HepG2 (cell line): ENCODE data around the gene OR2F1. TPM values are rescaled to one million over a fixed set of nuclear protein-coding genes. Genes with fewer than 3 reads are reported as not detected.
A peak's percentile ranks its signal among the peaks of the same experiment; 100 is the strongest.

Experiments
- AGO2 ChIP-seq: fragments of 200-400 bp; formaldehyde crosslinking; optimal IDR thresholded peaks from 2 replicates; pipeline ENCODE3; 2017; ENCODE audit warnings: mild to moderate bottlenecking, low read depth, low read length, moderate library complexity
- CBX2 ChIP-seq, 2 experiments: fragments of 200-600 bp in 1 of 2; sonication (generic); formaldehyde crosslinking in 1 of 2; IDR thresholded peaks; 2 replicates each; pipeline versions ENCODE4 v1.7.0 to v1.8.1; 2018 to 2022; ENCODE audit warnings: low read depth in 2 of 2, low read length in 1 of 2, mild to moderate bottlenecking in 1 of 2, missing genetic modification reagents in 1 of 2
- CC2D1A ChIP-seq: sonication (generic); formaldehyde crosslinking; IDR thresholded peaks from 2 replicates; pipeline ENCODE4 v1.8.1; 2023; ENCODE audit warnings: mild to moderate bottlenecking, missing genetic modification reagents
- FIP1L1 ChIP-seq: fragments of 200-400 bp; formaldehyde crosslinking; IDR thresholded peaks from 2 replicates; pipeline ENCODE4 v1.6.1; 2018; ENCODE audit warnings: low read depth, mild to moderate bottlenecking, low read length, moderate library complexity, borderline replicate concordance; ENCODE audit not compliant: insufficient read depth
- HMGXB4 ChIP-seq, 2 experiments: sonication (generic) in 1 of 2; formaldehyde crosslinking in 1 of 2; IDR thresholded peaks; 2 replicates each; pipeline versions ENCODE4 v1.4.0 to v1.6.1; 2018 to 2020; ENCODE audit warnings: missing genetic modification reagents in 2 of 2, borderline replicate concordance in 1 of 2, low read depth in 1 of 2, mild to moderate bottlenecking in 1 of 2, missing biosample characterization in 1 of 2
- HNRNPLL ChIP-seq: fragments of 200-400 bp; formaldehyde crosslinking; IDR thresholded peaks from 2 replicates; pipeline ENCODE4 v1.6.1; 2017; ENCODE audit warnings: mild to moderate bottlenecking, low read depth, low read length; ENCODE audit not compliant: poor library complexity, severe bottlenecking
- PAF1 ChIP-seq: IDR thresholded peaks from 2 replicates; pipeline ENCODE4 v1.6.1; 2016; ENCODE audit warnings: missing genetic modification reagents, missing compliant biosample characterization
- PHF20 ChIP-seq: sonication (generic); formaldehyde crosslinking; IDR thresholded peaks from 2 replicates; pipeline ENCODE4 v1.5.0; 2020; ENCODE audit warnings: mild to moderate bottlenecking, missing genetic modification reagents
- RFXAP ChIP-seq: sonication (generic); formaldehyde crosslinking; IDR thresholded peaks from 2 replicates; pipeline ENCODE4 v1.4.0; 2020; ENCODE audit warnings: missing genetic modification reagents, borderline replicate concordance
- SMARCE1 ChIP-seq: fragments of 450-650 bp; IDR thresholded peaks from 2 replicates; pipeline ENCODE4 v1.6.1; 2017; ENCODE audit warnings: borderline replicate concordance
- SP1 ChIP-seq, 2 experiments: fragments of 450-650 bp in 1 of 2; sonication (generic) in 1 of 2; formaldehyde crosslinking in 1 of 2; IDR thresholded peaks; 2 replicates each; pipeline versions ENCODE4 v1.4.0 to v1.6.1; 2016 to 2020; ENCODE audit warnings: missing genetic modification reagents in 1 of 2
- STAG1 ChIP-seq: sonication (generic); formaldehyde crosslinking; IDR thresholded peaks from 2 replicates; pipeline ENCODE4 v1.4.0; 2020; ENCODE audit warnings: missing genetic modification reagents
- TRIM24 ChIP-seq: sonication (generic); formaldehyde crosslinking; IDR thresholded peaks from 2 replicates; pipeline ENCODE4 v1.8.0; 2022; ENCODE audit warnings: mild to moderate bottlenecking, missing genetic modification reagents
- ZBTB42 ChIP-seq: sonication (generic); formaldehyde crosslinking; IDR thresholded peaks from 2 replicates; pipeline ENCODE4 v1.5.0; 2020; ENCODE audit warnings: mild to moderate bottlenecking, missing genetic modification reagents
- ZFP1 ChIP-seq: IDR thresholded peaks from 2 replicates; pipeline ENCODE4 v1.6.1; 2016
- ZFP41 ChIP-seq: sonication (generic); formaldehyde crosslinking; IDR thresholded peaks from 2 replicates; pipeline ENCODE4 v1.4.0; 2020; ENCODE audit warnings: mild to moderate bottlenecking, missing genetic modification reagents, borderline replicate concordance
- ZFYVE20 ChIP-seq: sonication (generic); formaldehyde crosslinking; IDR thresholded peaks from 2 replicates; pipeline ENCODE4 v1.8.0; 2023; ENCODE audit warnings: low read depth, mild to moderate bottlenecking, moderate library complexity, missing genetic modification reagents, borderline replicate concordance
- ZNF260 ChIP-seq: sonication (generic); formaldehyde crosslinking; IDR thresholded peaks from 2 replicates; pipeline ENCODE4 v1.4.0; 2020; ENCODE audit warnings: missing genetic modification reagents, low read depth, mild to moderate bottlenecking, borderline replicate concordance
- ZNF280B ChIP-seq: sonication (generic); formaldehyde crosslinking; IDR thresholded peaks from 2 replicates; pipeline ENCODE4 v1.5.0; 2020; ENCODE audit warnings: missing genetic modification reagents, mild to moderate bottlenecking, borderline replicate concordance
- ZNF33B ChIP-seq: sonication (generic); formaldehyde crosslinking; IDR thresholded peaks from 2 replicates; pipeline ENCODE4 v1.5.1; 2020; ENCODE audit warnings: mild to moderate bottlenecking, missing genetic modification reagents
- ZNF367 ChIP-seq: sonication (generic); formaldehyde crosslinking; IDR thresholded peaks from 2 replicates; pipeline ENCODE4 v1.4.0; 2020; ENCODE audit warnings: missing genetic modification reagents, borderline replicate concordance
- ZNF550 ChIP-seq: sonication (generic); formaldehyde crosslinking; IDR thresholded peaks from 2 replicates; pipeline ENCODE4 v1.4.0; 2020; ENCODE audit warnings: mild to moderate bottlenecking, missing genetic modification reagents, borderline replicate concordance
- ZNF558 ChIP-seq: sonication (generic); formaldehyde crosslinking; IDR thresholded peaks from 2 replicates; pipeline ENCODE4 v1.9.0; 2022; ENCODE audit warnings: mild to moderate bottlenecking, missing genetic modification reagents, borderline replicate concordance
- ZNF720 ChIP-seq: sonication (generic); formaldehyde crosslinking; IDR thresholded peaks from 2 replicates; pipeline ENCODE4 v1.4.0; 2020; ENCODE audit warnings: missing genetic modification reagents
- ZNF737 ChIP-seq: sonication (generic); formaldehyde crosslinking; IDR thresholded peaks from 2 replicates; pipeline ENCODE4 v1.5.0; 2020; ENCODE audit warnings: missing genetic modification reagents, mild to moderate bottlenecking, borderline replicate concordance
- ZNF746 ChIP-seq: sonication (generic); formaldehyde crosslinking; IDR thresholded peaks from 2 replicates; pipeline ENCODE4 v1.8.0; 2022; ENCODE audit warnings: mild to moderate bottlenecking, missing genetic modification reagents
- ZNF761 ChIP-seq: sonication (generic); formaldehyde crosslinking; conservative IDR thresholded peaks from 2 replicates; pipeline ENCODE4 v1.4.0; 2020; ENCODE audit warnings: mild to moderate bottlenecking, missing genetic modification reagents
- ZNF782 ChIP-seq: sonication (generic); formaldehyde crosslinking; IDR thresholded peaks from 2 replicates; pipeline ENCODE4 v1.4.0; 2020; ENCODE audit warnings: missing genetic modification reagents, mild to moderate bottlenecking, borderline replicate concordance
- ZSCAN9 ChIP-seq: IDR thresholded peaks from 2 replicates; pipeline ENCODE4 v1.6.1; 2016; ENCODE audit warnings: borderline replicate concordance
- polyA plus RNA-seq, 8 experiments: library from polyadenylated mRNA; depleted of rRNA in 3 of 8; stranded (reverse) in 7 of 8; unstranded in 1 of 8; fragments of >200 nt; fragmentation: Illumina TruSeq in 4 of 8; extraction: Trizol in 4 of 8; gene quantifications; 2 replicates each; pipeline versions ENCODE4 v1.2.1 to v1.2.3, GENCODE V29; 2011 to 2016; ENCODE audit warnings: low read depth in 4 of 8, missing spikeins in 1 of 8, mixed read lengths in 1 of 8; ENCODE audit not compliant: insufficient read depth in 1 of 8
- total RNA-seq, 5 experiments: library from RNA; depleted of rRNA; stranded (reverse); fragments of >200 nt; fragmentation: Illumina TruSeq; extraction: Trizol; gene quantifications; 2 replicates each; pipeline ENCODE4 v1.2.3, GENCODE V29; 2016; ENCODE audit warnings: low read depth in 1 of 5

The OR2F1 gene
- total and polyA plus RNA-seq, 2 of the 13 experiments (the other 11 are each of a cell fraction or from before 2014, with no cell fraction given) = 0.36 to 1.5 TPM

GRCh38 chr7:143906895-143907294 lies 47.7 kb upstream of the OR2F1 start (continued):
- peak; percentile 99 for TF ChIP-seq ZNF260 (CRISPR knock-in tag)
- TF ChIP-seq FIP1L1 = no peak
- TF ChIP-seq ZNF737 (CRISPR knock-in tag) = no peak
- TF ChIP-seq ZBTB42 (CRISPR knock-in tag) = no peak
- TF ChIP-seq TRIM24 (CRISPR knock-in tag) = peak; percentile 96
- peak; percentile 75; the same call in 1 of the 2 replicates for TF ChIP-seq ZNF761 (CRISPR knock-in tag)
- TF ChIP-seq ZNF558 (CRISPR knock-in tag) = no peak
- TF ChIP-seq ZFP41 (CRISPR knock-in tag) = no peak
- TF ChIP-seq PAF1 (CRISPR knock-in tag) = no peak
- no peak for TF ChIP-seq HNRNPLL
- TF ChIP-seq ZNF782 (CRISPR knock-in tag) = no peak
- no peak for TF ChIP-seq SP1 (IDR thresholded peaks at IDR 0.05)
- 0 out of 2 replicates have a peak, but pooled peaks have one; percentile 33 for TF ChIP-seq SP1 (CRISPR knock-in tag; IDR thresholded peaks at IDR 0.05)
- no peak for TF ChIP-seq SMARCE1
- TF ChIP-seq ZNF367 = no peak
- TF ChIP-seq ZNF33B = no peak
- TF ChIP-seq AGO2 = no peak
- no peak for TF ChIP-seq ZNF720 (CRISPR knock-in tag)
- TF ChIP-seq CC2D1A (CRISPR knock-in tag) = no peak
- no peak for TF ChIP-seq ZFYVE20 (CRISPR knock-in tag)
- peak; percentile 83; the same call in 1 of the 2 replicates for TF ChIP-seq ZFP1
- peak; percentile 40; the same call in 1 of the 2 replicates for TF ChIP-seq RFXAP
- TF ChIP-seq ZNF550 = no peak
- no peak for TF ChIP-seq ZNF746 (CRISPR knock-in tag)
- TF ChIP-seq STAG1 = peak; percentile 27
- no peak for TF ChIP-seq ZNF280B
- no peak for TF ChIP-seq CBX2 (IDR thresholded peaks at IDR 0.05; ENCODE audit: low read depth, low read length)
- no peak for TF ChIP-seq CBX2 (CRISPR knock-in tag; IDR thresholded peaks at IDR 0.05; ENCODE audit: low read depth)
- TF ChIP-seq ZSCAN9 (CRISPR knock-in tag) = peak; percentile 70
- TF ChIP-seq HMGXB4 (CRISPR knock-in tag; IDR thresholded peaks at IDR 0.05; ENCODE audit: borderline replicate concordance in 1 of 2, low read depth in 1 of 2) = peak; percentile 47 to 59; a peak in 2 of 4 replicates
- no peak for TF ChIP-seq PHF20
